GM19372 (cell line): Measurements from ENCODE around the gene SCOC.

Experiments
- ATAC-seq: cut with Tn5 transposase; IDR thresholded peaks from one replicate; pipeline ENCODE4 v1.9.1; 2021; ENCODE audit warnings: mild to moderate bottlenecking, low read depth, moderate library complexity; ENCODE audit not compliant: unreplicated experiment

The SCOC gene

DNA sequence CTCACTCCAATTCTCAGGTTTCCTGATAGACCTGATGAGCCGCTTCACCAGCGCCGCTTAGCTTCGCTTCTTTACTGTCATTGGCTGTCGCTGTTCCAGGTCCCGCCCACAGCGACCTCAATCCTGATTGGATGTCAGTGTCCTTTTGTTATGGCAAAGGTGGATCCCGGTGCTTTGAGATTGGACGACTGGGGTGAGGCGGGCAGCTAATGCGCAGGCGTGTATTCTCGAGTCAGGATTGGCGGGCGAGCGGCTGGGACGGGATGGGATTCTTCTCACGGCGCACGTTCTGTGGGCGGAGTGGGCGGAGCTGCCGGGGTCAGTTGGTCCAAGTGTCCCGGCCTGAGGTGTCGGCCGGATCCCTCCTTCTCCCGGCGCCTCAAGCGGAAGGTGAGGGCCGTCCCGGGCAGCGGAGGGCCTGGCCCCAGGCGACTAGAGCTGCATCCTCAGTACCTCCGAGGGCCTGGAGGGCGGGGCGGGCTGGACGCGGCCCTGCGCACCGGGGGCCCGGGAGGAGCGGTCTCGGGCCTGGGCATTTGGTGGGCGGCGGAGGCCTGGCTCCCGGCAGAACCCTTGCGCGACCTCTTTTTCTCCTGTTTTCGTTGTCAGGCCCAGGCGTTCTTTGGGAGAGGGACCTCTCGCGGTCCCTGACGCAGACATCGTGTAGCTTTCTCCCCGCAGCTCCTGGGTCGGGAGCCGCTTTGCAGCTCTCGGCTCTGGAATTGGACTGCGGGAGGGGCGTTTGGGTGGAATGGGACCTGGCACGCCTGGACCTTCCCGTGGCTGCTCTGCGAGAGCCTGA, at the start of gene SCOC:
Gene SCOC, plus strand, starts transcription at position 319 of the 802 bp plus-strand sequence. CDS start 5,525 bp downstream, outside the sequence.
- ATAC-seq: peak; percentile 93

- ATAC-seq: no peak
Observed at GRCh38 chr4:140326395-140326993, 47.0 kb upstream of the SCOC start.

- no peak for ATAC-seq
Observed at GRCh38 chr4:140330311-140330900, 43.0 kb upstream of the SCOC start.

DNA sequence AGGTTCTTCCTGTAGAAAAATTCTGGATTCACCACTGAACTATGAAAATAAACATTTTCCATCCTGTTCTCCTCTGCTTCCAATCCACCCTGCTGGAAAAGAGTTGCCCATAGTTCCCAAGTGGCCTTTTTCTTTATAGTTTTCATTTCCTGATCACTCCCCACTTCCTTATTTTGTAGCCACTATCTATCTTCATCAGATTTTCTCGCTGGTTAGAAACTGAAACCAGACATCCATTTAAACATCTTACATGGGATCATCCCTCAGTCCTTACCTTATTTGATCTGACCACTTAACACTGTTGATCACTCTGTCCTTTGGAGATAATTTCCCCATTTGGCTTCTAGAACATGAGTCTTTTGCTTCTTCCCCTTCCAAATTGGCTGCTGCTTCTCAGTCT, 42.2 kb upstream of the SCOC start:
- ATAC-seq: no peak

DNA sequence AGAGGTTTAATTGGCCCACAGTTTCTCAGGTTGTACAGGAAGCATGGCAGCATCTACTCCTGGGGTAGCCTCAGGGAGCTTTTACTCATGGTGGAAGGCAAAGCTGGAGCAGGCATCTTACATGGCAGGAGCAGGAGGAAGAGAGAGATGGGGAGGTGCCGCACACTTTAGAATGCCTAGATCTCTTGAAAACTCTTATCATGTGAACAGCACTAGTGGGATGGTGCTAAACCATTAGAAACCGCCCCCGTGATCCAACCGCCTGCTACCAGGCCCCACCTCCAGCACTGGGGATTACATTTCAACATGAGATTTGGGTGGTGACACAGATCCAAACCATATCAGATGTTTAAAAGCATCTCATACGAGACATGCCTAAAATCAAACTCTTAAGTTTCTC, 41.6 kb upstream of the SCOC start:
- ATAC-seq: no peak

GRCh38 chr4:140332734-140333133, 40.7 kb upstream of the SCOC start:
- no peak for ATAC-seq

DNA sequence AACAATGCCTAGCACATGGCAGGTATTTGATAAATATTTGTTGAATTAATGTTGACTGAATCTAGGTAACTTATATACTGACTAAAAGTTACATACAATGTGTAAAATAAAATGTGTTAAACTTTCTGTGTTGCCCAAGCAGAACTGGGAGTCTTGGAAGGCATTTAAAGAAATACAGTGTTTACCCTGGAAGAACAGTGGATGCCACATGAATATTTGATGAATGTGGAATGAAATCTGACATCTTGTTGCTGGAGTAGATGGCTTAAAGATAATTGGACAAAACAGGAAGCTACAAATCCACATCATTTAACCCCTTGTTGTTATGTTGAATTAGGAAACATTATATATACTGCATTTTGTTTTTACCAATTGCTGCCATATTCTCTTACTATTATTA, 39.9 kb upstream of the SCOC start:
- ATAC-seq: no peak

DNA sequence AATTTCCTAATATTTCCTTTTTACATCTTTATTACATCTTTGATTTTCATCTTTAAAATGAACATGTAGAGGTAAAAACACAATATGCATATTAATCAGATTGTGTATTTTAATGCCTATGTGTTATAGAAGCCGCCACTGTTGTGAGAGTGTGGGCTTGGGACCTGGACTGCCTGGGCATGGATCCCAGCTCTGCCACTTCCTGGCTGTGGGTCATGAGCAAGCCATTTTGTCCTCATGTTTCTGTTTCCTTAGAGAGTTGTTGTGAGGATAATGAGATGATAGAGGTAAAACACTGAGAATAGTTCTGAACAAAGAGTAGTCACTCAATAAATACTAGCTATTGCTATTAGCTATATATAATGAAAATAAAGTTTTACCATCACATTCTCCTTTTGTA, 38.4 kb upstream of the SCOC start:
- no peak for ATAC-seq

DNA sequence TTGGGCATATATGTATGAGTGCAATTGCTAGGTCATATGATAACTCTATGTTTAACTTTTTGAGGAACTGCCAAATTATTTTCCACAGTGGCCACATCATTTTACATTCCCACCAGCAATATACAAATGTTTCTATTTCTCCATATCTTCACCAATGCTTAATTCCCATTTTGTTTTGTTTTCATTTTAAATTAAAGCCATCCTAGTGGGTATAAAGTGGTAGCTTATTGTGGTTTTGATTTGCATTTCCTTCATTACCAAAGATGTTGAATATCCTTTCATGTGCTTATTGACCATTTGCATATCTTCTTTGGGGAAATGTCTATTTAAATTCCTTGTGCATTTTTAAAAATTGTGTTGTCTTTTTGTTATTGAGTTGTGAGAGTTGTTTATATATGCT, 36.7 kb upstream of the SCOC start:
- ATAC-seq: no peak

DNA sequence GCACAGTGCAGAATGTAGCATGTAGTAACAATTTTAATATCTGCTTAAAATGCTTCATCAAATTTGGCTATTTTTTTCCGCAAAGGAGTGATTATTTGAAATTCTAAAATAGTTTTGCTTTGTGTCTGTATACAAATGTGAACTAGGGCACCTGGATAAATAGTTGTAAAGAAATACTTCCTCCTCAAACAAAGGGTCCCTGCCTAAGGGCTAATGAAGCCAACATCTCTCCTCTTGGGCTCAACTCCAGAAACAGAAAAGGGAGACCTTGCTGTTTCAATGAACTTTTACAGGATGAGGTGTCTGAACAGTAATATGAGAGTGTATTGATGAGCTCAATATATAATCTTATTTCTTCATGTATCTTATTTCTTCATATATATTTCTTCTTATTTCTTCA, 30.8 kb upstream of the SCOC start:
- ATAC-seq: no peak

DNA sequence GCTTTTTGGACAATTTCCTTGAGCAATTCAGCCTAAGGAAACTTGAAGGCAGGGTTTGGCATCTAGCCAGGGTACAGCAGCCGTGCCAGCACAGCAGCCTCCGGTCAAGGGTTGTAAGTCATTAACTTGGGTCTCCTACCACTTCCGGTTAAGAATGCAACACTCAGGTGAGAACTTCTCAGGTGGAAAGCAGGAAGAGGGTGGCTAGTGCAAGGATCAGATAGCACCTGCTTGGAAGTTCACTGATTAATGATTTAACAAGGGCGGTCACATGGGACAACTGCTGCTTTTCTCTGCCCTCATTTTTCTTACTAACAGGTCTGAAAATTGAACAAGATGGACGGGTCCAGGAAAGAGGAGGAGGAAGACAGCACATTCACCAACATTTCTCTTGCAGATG, 30.1 kb upstream of the SCOC start:
- ATAC-seq: peak; percentile 78

DNA sequence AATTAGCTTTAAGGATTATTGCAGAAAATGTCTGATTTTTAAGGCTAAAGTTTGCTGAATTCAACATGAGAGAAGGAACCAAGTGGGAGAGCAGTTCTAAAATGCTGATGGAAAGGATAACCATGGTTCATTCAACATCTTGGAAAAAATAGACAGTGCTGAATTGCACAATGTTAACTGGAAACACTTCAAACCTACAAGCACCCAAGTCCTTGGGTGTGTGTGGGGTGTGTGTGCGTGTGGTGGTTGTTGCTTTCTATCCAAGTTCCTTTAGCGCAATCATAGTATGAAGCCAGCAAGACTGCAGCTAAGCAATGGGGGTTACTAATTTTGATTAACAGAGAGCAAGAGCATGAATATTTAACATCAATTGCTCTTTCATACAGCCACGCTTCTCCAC, 29.3 kb upstream of the SCOC start:
- ATAC-seq: no peak

GRCh38 chr4:140344621-140345020, 28.8 kb upstream of the SCOC start:
- ATAC-seq: no peak

GRCh38 chr4:140346136-140346535, 27.3 kb upstream of the SCOC start:
- ATAC-seq: no peak

DNA sequence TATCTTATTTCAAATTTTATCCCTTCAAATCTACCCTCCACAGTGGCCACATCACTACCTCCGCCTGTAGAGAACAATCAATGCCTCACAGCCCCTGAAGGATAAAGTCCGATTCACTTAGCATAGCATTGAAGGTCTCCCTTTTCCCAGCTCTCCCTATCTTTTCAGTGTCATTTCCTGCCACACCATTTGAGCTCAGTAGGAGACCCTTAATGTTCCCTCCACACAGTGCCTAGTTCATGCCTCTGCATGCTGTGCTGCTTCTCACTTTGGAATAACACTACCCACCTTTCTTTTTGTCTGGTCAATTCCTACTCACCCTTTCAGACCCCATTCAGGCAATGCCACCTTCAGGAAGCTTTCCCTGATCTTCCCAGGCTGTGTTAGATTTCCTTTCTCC, 23.6 kb upstream of the SCOC start:
- ATAC-seq: no peak

DNA sequence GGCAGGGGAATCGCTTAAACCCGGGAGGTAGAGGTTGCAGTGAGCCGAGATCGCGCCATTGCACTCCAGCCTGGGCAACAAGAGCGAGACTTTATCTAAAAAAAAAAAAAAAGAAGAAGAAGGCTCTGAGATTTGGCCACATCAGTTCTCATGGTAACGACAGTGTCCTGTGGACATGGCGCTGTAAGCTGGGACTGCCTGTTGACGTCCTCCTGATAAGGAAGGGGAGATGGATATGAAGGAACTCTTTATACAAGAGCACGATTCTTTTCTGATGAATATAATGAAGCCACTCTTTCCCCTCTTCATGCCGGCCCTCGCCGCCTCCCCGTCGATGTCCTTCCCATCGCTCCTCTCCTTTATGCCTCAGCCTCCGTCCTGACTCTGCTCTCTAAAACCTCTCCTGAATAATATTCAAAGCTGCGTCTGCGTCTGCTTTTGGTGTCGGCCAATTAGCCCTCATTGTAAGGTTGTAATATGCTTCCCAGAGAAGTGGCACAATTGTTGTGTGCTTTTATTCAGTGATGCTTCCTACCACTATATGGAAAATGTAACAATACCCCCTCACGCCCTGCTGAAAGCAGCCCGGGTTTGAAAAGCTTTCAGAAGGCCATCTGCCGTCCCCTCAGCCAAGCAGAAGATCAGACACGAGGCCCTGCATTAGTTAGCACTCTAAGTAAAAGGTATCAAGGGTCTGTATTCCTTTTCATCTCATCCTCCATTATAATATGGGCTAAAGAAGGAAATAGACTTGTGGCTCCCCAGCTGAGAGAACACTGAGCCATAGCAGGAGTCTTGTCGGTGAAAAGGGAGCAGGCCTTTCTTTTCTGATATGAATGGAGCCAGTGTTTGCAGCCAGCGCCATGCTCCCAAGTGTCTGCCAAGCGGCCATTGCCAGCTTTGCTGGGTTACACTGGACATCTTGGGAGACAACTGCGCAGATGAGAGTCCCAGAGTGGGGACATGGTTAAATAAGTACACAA, 22.1 kb upstream of the SCOC start:
- no peak for ATAC-seq

GRCh38 chr4:140353786-140354185, 19.7 kb upstream of the SCOC start:
- no peak for ATAC-seq

- no peak for ATAC-seq
Observed at GRCh38 chr4:140355288-140355687, 18.2 kb upstream of the SCOC start.

GRCh38 chr4:140357868-140358267, 15.6 kb upstream of the SCOC start:
- no peak for ATAC-seq

GRCh38 chr4:140358281-140358680, 15.2 kb upstream of the SCOC start:
- ATAC-seq: no peak
